ENCODE measurements around the gene PRKAR1B.

GRCh38 chr7:620056-620455 is 107.0 kb downstream of the PRKAR1B start:
- TF ChIP-seq CTCF (IDR thresholded peaks at IDR 0.05; ENCODE audit: insufficient read depth, low read depth, low read length) = no peak
- no peak for TF ChIP-seq EZH2 (IDR thresholded peaks at IDR 0.05; ENCODE audit: insufficient read depth, low read length)

All from astrocyte (in vitro differentiated cells and primary cell).